PC-3 (cell line): ENCODE data around the gene BAG3. TPM values are rescaled to one million over a fixed set of nuclear protein-coding genes. Genes with fewer than 3 reads are reported as not detected.

Experiments
- ATAC-seq: fragments of 200-7000 bp; cut with Tn5 transposase; 2 replicates; pipeline ENCODE4 v1.9.1; 2020; ENCODE audit warnings: mild to moderate bottlenecking, moderate library complexity
- BruUV-seq: library from RNA; stranded (reverse); fragments of 400-500 nt; replicated peaks from 2 replicates; lab custom pipeline; 2021; lab: Mats Ljungman, UMichigan
- CTCF ChIA-PET: fragments of 300-600 bp; sonication (Branson Sonifier 250); formaldehyde crosslinking; loops from one replicate; lab custom pipeline; 2022; ENCODE audit warnings: antibody characterized with exemption; lab: Charles Lee
- POLR2A ChIA-PET: fragments of 300-600 bp; sonication (Branson Sonifier 250); formaldehyde crosslinking; loops from one replicate; lab custom pipeline; 2022; ENCODE audit warnings: antibody characterized with exemption; ENCODE audit not compliant: unreplicated experiment; lab: Charles Lee
- DNase-seq: peaks from one replicate; pipeline ENCODE4 v3.0.0-alpha.2; 2015
- H2AFZ ChIP-seq: fragments of 300-600 bp; sonication (generic); 2 replicates; pipeline ENCODE4 v1.6.0; 2016; ENCODE audit warnings: antibody characterized with exemption, low read length
- H3F3A ChIP-seq: fragments of 300-600 bp; sonication (generic); one replicate; pipeline ENCODE4 v1.6.0; 2017; ENCODE audit warnings: antibody characterized with exemption, low read length, control low read depth, mild to moderate bottlenecking; ENCODE audit not compliant: unreplicated experiment
- H3K27ac ChIP-seq: fragments of 300-600 bp; sonication (generic); 2 replicates; pipeline ENCODE4 v1.5.1; 2016; ENCODE audit warnings: mild to moderate bottlenecking, low read length
- H3K27me3 ChIP-seq: fragments of 300-600 bp; sonication (generic); 2 replicates; pipeline ENCODE4 v1.6.1; 2016; ENCODE audit warnings: low read length, mixed read lengths
- H3K36me3 ChIP-seq: fragments of 300-600 bp; sonication (generic); 2 replicates; pipeline ENCODE4 v1.6.1; 2016; ENCODE audit warnings: low read depth, mixed run types, low read length, mixed read lengths
- H3K4me1 ChIP-seq: fragments of 300-600 bp; sonication (generic); 2 replicates; pipeline ENCODE4 v1.5.1; 2016; ENCODE audit warnings: low read length; ENCODE audit not compliant: insufficient read depth
- H3K4me2 ChIP-seq: fragments of 300-600 bp; sonication (generic); 2 replicates; pipeline ENCODE4 v1.6.0; 2016; ENCODE audit warnings: low read length
- H3K4me3 ChIP-seq: fragments of 300-600 bp; sonication (generic); 2 replicates; pipeline ENCODE4 v1.5.1; 2016; ENCODE audit warnings: mild to moderate bottlenecking, low read length, mixed read lengths
- H3K79me2 ChIP-seq: fragments of 300-600 bp; sonication (generic); 2 replicates; pipeline ENCODE4 v1.6.1; 2017; ENCODE audit warnings: low read length, mixed read lengths
- H3K9ac ChIP-seq: fragments of 300-600 bp; sonication (generic); 2 replicates; pipeline ENCODE4 v1.6.0; 2016; ENCODE audit warnings: mild to moderate bottlenecking, low read length
- H3K9me2 ChIP-seq: fragments of 300-600 bp; sonication (generic); replicated peaks from 2 replicates; pipeline ENCODE4 v1.6.1; 2016; ENCODE audit warnings: mixed run types, low read length, mixed read lengths
- H3K9me3 ChIP-seq: fragments of 300-600 bp; sonication (generic); 2 replicates; pipeline ENCODE4 v1.6.1; 2016; ENCODE audit warnings: low read length, mixed read lengths
- H4K20me1 ChIP-seq: fragments of 300-600 bp; sonication (generic); 2 replicates; pipeline ENCODE4 v1.6.1; 2016; ENCODE audit warnings: low read length, mixed read lengths
- EZH2 ChIP-seq: fragments of 300-600 bp; sonication (generic); IDR thresholded peaks from one replicate; pipeline ENCODE4 v1.6.1; 2017; ENCODE audit warnings: antibody characterized with exemption, mild to moderate bottlenecking, low read length; ENCODE audit not compliant: unreplicated experiment
- EZH2phosphoT487 ChIP-seq: fragments of 300-600 bp; sonication (generic); IDR thresholded peaks from 2 replicates; pipeline ENCODE4 v1.6.1; 2018; ENCODE audit warnings: mild to moderate bottlenecking, antibody characterized with exemption, low read length, borderline replicate concordance
- intact Hi-C: fragments of 100-400 bp; cut with micrococcal nuclease; formaldehyde crosslinking; loops from 2 replicates; pipeline ENCODE4 v1.9.0; 2023
- total RNA-seq: library from RNA; depleted of rRNA; stranded (reverse); fragments of >200 nt; gene quantifications from 2 replicates; pipeline ENCODE4 v1.2.3, GENCODE V29; 2014
- TF ChIP-seq, protein P1 (sequence below): fragments of 300-600 bp; sonication (generic); conservative IDR thresholded peaks from 2 replicates; pipeline ENCODE4 v1.5.1; 2017; ENCODE audit warnings: antibody characterized with exemption, low read depth, mild to moderate bottlenecking, low read length

BAG3 gene
- total RNA-seq, 1 experiment from 2014 or later, result 47.1 TPM

DNA sequence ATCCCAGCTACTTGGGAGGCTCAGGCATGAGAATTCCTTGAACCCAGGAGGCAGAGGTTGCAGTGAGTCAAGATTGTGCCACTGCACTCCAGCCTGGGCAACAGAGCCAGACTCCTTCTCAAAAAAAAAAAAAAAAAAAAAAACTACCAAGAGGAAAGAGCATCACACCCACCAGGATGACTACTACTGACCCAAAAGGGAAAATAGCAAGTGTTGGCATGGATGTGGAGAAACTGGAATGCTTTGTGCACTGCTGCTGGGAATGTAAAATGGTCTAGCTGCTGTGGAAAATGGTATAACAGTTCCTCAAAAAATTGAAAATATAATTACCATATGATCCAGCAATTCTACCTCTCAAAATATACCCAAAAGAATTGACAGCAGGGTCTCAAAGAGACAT is 46.7 kb upstream of the BAG3 start:
- ChIA-PET CTCF (no interaction called here), POLR2A (no interaction called here)

DNA sequence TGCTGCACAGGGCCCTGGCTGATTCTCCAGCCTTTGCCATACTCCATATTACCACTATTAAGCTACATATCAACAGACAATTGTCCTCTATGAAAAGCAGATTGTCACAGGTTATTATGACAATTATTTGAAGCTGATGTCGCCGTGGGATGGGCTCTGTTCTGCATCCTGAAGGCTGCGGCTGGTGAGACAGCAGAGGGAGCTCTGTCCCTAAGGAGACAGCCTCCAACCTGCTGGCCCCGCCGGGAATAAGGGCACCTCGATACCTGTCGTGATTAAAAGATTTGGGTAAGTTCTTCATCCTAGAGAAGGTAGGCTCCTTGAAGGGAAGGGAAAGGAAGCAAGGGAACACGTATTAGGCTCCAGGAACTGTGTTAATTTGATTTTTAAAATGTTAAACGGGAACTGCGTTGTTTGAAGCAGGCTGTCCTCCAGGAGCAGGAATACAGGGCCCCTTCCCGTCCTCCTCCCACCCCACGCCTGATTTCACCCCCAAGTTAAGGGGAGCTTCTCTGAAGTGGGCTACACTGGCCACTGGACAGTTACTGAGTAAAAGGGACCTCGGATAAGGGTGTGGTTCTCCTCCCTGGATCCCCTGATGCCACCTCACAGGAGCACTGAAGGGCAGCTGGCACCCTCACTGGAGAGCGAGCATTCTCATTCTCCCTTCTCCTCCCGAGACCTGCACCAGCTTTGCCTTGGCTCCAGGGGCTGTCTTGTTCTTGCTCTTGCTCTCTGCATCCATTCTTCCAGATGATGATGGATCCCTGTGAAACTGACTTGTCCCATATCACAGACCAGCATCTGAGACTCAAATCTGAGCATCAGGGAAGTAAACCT is 42.6 kb upstream of the BAG3 start:
- no peaks in the 10 kb centered on the region for H3K27me3 ChIP-seq
- ATAC-seq, result peak; percentile 100
- H3K9me2 ChIP-seq, result no peaks in the 10 kb centered on the region
- TF ChIP-seq EZH2phosphoT487 (no peak), EZH2 (no peak)
- TF ChIP-seq, protein P1, sequence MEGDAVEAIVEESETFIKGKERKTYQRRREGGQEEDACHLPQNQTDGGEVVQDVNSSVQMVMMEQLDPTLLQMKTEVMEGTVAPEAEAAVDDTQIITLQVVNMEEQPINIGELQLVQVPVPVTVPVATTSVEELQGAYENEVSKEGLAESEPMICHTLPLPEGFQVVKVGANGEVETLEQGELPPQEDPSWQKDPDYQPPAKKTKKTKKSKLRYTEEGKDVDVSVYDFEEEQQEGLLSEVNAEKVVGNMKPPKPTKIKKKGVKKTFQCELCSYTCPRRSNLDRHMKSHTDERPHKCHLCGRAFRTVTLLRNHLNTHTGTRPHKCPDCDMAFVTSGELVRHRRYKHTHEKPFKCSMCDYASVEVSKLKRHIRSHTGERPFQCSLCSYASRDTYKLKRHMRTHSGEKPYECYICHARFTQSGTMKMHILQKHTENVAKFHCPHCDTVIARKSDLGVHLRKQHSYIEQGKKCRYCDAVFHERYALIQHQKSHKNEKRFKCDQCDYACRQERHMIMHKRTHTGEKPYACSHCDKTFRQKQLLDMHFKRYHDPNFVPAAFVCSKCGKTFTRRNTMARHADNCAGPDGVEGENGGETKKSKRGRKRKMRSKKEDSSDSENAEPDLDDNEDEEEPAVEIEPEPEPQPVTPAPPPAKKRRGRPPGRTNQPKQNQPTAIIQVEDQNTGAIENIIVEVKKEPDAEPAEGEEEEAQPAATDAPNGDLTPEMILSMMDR, result peak; percentile 90
- ChIA-PET POLR2A (no interaction called here), CTCF (interaction anchor here (1.1 to 1.4 kb wide), 3 partner anchors 79 to 142 kb away, joined by 4 to 7 read pairs (median 5); partner anchors contain the start of gene INPP5F)
- DNase-seq, result peak; percentile 63
- H3F3A ChIP-seq, result no peaks in the 10 kb centered on the region
- BruUV-seq, result no TSS peak
- H3K36me3 ChIP-seq, result no peaks in the 10 kb centered on the region
- H3K4me2 ChIP-seq, result peak overlapping the region; percentile 5
- H3K4me3 ChIP-seq, result no peak overlapping the region
- H3K4me1 ChIP-seq, result peaks cover 5% of the 10 kb centered on the region; the same call in 1 of the 2 replicates
- intact Hi-C loops, result loop anchor here (1.0 to 2.0 kb wide), 4 partner anchors 42 to 251 kb away; partner anchors contain the start of gene BAG3
- H4K20me1 ChIP-seq, result no peaks in the 10 kb centered on the region
- H3K9me3 ChIP-seq, result no peaks in the 10 kb centered on the region
- H3K79me2 ChIP-seq, result no peaks in the 10 kb centered on the region
- H2AFZ ChIP-seq, result peak overlapping the region; percentile 40
- H3K9ac ChIP-seq, result no peak overlapping the region
- H3K27ac ChIP-seq, result no peak overlapping the region

More for the DNA sequence above, 46.7 kb upstream of the BAG3 start:
- H3K4me2 ChIP-seq, result no peak overlapping the region
- H3K4me1 ChIP-seq, result peaks cover 5% of the 10 kb centered on the region; the same call in 1 of the 2 replicates
- H4K20me1 ChIP-seq, result no peaks in the 10 kb centered on the region
- no peaks in the 10 kb centered on the region for H3K36me3 ChIP-seq
- intact Hi-C loops, result no loop called here
- no peak for ATAC-seq
- no peaks in the 10 kb centered on the region for H3K9me3 ChIP-seq
- no peak overlapping the region for H2AFZ ChIP-seq
- H3F3A ChIP-seq, result no peaks in the 10 kb centered on the region
- no peak overlapping the region for H3K9ac ChIP-seq
- H3K4me3 ChIP-seq, result no peak overlapping the region
- no peaks in the 10 kb centered on the region for H3K9me2 ChIP-seq
- H3K27ac ChIP-seq, result no peak overlapping the region
- H3K27me3 ChIP-seq, result no peaks in the 10 kb centered on the region
- DNase-seq, result no peak
- no TSS peak for BruUV-seq
- H3K79me2 ChIP-seq, result no peaks in the 10 kb centered on the region
- TF ChIP-seq, protein P1, result no peak
- no peak for TF ChIP-seq EZH2
- no peak for TF ChIP-seq EZH2phosphoT487
